8988T (cell line): Measurements from ENCODE around the gene DYNLT4.
"Not testable (repeated sequence)": the region's sequence is repeated elsewhere in the genome, so short reads cannot be mapped to it uniquely, and the experiment has no call there.

Source experiments
- DNase-seq: peaks from one replicate; pipeline ENCODE4 v3.0.0; 2011

Gene DYNLT4

GRCh38 chr1:44828003-44828651 is 21.0 kb upstream of the DYNLT4 start:
- DNase-seq: no peak

- no peak for DNase-seq
These were observed 20.2 kb upstream of the DYNLT4 start for GRCh38 chr1:44827197-44828002.

GRCh38 chr1:44826375-44827196 is 19.4 kb upstream of the DYNLT4 start:
- no peak for DNase-seq

GRCh38 chr1:44824392-44824791 is 17.2 kb upstream of the DYNLT4 start:
- DNase-seq: not testable (repeated sequence)

- DNase-seq: no peak
These were observed 15.9 kb upstream of the DYNLT4 start for GRCh38 chr1:44822981-44823451.

GRCh38 chr1:44822131-44822701 is 15.1 kb upstream of the DYNLT4 start:
- no peak for DNase-seq

- no peak for DNase-seq
These were observed 14.1 kb upstream of the DYNLT4 start for GRCh38 chr1:44821240-44821715.

- DNase-seq: no peak
These were observed 13.4 kb upstream of the DYNLT4 start for GRCh38 chr1:44820328-44821239.

GRCh38 chr1:44819608-44820327 is 12.6 kb upstream of the DYNLT4 start:
- DNase-seq: no peak

GRCh38 chr1:44819196-44819607 is 12.1 kb upstream of the DYNLT4 start:
- no peak for DNase-seq

GRCh38 chr1:44817771-44818495 is 10.8 kb upstream of the DYNLT4 start:
- no peak for DNase-seq

- DNase-seq: no peak
These were observed 10.2 kb upstream of the DYNLT4 start for GRCh38 chr1:44817307-44817706.

GRCh38 chr1:44815926-44816325 is 8.8 kb upstream of the DYNLT4 start:
- DNase-seq: not testable (repeated sequence)

GRCh38 chr1:44812822-44813543 is 5.8 kb upstream of the DYNLT4 start:
- DNase-seq: no peak

GRCh38 chr1:44811234-44811633 is 4.1 kb upstream of the DYNLT4 start:
- no peak for DNase-seq

- DNase-seq: not testable (repeated sequence)
These were observed 3.6 kb upstream of the DYNLT4 start for GRCh38 chr1:44810762-44811105.

GRCh38 chr1:44810101-44810761 is 3.1 kb upstream of the DYNLT4 start:
- DNase-seq: no peak

- no peak for DNase-seq
These were observed 2.1 kb upstream of the DYNLT4 start for GRCh38 chr1:44808938-44809917.
